ENCODE measurements around the gene ATAD2B.

The ATAD2B gene

GRCh38 chr2:23836505-23836904 is 90.4 kb downstream of the ATAD2B start:
- DNase-seq: no peak

DNA sequence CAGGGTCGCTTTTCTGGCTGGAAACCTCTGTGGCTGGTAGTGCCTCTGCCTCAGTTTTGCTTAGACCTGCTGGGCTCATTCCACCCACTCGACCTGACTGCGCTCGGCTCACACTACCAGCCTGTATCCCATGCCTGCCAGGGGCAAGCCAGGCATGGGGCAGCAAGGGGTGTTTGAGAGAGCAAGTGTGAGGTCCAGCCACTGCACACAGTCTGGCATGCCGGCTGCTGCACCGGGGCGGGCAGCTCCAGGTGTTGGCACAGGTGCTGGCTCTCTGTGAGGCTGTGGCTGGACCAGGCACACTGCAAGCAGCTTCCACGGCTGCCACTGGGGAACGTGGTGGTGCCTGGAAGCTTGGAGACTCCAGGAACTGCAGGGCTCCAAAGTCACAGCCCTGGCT is 90.9 kb downstream of the ATAD2B start:
- DNase-seq: no peak

DNA sequence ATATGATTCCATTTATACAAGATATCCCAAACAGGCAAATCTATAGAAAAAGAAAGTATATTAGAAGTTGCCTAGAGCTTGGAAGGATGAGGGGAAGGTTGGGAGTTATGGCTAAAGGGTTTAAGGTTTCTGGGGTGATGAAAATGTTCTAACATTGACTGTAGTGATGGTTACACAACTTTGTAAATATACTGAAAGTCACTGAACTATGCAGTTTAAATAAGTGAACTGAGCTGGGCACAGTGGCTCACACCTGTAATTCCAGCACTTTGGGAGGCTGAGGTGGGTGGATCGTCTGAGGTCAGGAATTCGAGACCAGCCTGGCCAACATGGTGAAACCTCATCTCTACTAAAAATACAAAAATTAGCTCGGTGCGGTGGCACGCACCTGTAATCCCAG is 91.5 kb downstream of the ATAD2B start:
- DNase-seq: no peak

DNA sequence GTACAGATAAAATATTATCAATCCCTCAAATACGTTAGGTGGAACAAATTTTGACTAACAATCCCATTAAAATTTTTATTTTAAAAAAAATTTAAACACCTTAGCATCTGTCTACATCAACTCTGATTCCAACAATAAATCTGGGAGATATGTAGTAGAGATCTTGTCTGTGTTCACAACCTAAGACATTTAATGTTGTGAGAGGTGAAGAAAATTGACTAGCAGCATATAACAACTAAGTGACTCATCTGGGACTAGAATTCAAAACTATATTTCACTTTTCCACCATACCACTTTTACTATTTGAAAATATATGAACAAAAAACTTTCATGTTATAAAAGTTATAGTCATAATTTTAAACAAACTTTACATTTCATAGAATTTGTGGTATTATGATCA is 97.9 kb downstream of the ATAD2B start:
- DNase-seq: no peak

DNA sequence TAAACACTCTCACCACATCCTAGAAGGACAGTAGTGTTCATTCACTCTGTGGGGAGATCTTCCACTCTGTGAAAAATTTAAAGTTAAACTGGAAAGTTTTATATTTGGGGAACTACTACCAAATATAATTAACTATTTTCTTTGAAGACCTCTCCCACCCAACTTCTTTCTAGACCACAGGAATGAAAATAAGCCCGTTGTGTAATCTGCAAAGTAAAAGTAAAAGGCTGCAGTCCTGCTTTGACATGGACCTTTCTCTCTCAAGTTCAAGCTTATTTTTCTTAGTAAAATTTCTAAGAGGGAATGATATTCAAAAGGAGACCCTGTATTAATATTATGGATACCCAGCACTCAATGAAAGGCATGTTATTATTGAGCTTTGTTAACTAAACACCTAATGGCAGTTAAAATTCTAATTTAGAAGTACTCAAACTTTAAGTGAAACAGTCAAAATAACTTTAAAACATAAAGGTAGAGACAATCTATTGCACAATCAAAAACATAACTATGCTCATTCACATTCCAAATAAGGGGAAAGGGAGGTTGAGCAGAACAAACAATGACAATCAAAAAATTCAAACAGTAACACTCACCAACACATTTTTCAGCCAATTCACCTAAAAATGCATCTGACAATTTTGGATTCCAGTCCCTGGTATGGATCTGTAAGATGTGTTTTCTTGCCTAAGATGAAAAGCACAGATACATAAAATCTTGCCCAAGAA is 98.5 kb downstream of the ATAD2B start:
- no peak for DNase-seq

DNA sequence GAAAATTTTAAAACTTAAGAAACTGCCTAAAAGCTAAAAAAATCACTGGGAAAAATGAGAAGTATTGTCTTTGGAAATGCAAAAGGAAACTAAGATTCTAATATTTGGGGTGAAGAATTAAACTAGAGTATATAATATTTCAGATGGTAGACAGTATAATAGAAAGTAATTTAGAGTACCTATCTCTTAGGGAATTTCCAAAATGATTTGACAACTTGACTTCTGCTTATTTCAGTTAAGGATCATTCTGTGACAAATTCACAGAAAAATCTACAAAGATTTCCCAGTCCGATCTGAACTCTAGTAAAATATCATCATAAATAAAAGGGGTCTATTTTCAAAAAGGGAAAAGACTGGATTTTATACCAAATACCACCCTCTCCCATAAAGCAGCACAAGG is 99.6 kb downstream of the ATAD2B start:
- DNase-seq: no peak

DNA sequence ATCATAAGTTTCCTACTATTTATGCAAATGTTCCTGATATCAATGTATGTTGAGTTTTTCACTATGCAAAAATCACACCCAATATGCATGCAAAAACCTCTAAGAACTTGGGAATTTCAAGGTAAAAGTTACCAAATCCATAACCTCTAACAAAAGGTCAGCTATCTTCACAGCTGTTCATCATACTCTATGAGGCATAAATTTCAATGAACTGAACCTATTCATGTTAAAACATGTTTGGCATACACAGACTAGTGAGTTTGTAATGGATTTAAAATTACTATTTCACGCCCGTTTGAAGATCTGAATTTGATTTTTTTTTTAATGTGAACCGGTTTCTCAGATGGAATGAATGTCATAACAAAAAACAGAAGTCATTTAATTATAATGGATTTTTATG is 100.2 kb downstream of the ATAD2B start:
- no peak for DNase-seq

DNA sequence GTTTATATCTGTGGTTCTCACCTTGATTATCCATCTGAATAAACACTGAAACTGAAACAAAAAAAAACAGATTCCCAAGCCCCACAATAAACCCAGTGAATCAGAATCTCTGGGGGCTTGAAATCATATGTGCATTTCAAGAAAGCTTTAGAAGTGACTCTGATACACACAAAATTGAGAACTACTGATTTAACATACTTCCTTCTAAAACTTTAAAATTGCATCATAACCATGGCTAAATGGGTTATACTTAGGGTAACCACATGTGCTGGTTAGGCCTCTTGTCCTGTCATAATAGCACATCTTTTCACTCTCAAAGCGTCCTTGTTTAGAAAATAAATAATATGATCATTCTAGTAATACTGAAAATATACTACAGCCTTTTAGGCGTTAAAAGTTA is 100.9 kb downstream of the ATAD2B start:
- DNase-seq: no peak

DNA sequence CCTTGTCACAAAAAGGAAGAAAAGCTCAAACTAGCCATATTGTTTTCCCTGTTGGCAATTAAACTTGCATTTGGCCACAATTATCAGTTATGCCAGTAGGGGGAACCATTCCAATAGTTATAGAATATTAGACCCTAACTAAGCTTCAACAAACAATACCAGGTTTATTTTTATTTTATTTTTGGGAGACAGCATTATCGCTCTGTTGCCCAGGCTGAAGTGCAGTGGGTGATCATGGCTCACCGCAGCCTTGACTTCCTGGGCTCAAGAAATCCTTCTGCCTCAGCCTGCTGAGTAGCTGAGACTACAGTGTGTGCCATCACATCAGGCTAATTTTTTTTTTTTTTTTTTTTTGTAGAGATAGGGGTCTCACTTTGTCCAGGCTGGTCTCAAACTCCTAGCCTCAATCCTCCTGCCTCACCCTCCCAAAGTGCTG is 102.1 kb downstream of the ATAD2B start:
- peak; percentile 2 for DNase-seq

- no peak for DNase-seq
Observed at GRCh38 chr2:23823863-23824262, 103.1 kb downstream of the ATAD2B start.

DNA sequence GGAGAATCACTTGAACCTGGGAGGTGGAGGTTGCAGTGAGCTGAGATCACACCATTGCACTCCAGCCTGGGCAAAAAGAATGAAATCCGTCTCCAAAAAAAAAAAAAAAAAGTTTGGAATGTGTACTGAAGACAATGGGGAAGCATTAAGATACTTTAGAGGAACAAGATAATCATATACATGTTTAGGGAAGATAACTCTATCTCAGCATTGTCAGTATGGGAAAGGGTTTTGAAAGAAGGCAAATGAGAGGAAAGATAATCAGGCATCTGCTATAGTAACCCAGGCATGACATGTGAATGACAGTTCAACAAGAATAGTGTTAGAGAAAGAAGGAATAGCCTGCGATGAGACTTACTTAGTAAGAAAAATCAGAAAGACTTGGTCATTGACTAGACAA is 112.0 kb downstream of the ATAD2B start:
- no peak for DNase-seq

DNA sequence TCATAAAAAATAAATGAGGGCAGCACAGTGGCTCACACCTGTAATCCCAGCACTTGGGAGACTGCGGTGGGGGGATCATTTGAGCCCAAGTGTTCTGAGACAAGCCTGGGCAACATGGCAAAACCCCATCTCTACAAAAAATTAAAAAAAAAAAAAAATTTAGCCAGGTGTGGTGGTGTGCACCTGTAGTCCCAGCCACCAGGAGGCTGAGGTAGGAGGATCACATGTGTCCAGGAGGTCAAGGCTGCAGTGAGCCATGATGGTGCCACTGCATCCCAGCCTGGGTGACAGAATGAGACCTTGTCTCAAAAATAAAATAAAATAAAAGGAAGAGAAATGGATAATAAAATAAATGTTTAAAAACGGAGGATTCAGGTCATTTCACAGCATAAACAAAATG is 113.5 kb downstream of the ATAD2B start:
- DNase-seq: no peak

DNA sequence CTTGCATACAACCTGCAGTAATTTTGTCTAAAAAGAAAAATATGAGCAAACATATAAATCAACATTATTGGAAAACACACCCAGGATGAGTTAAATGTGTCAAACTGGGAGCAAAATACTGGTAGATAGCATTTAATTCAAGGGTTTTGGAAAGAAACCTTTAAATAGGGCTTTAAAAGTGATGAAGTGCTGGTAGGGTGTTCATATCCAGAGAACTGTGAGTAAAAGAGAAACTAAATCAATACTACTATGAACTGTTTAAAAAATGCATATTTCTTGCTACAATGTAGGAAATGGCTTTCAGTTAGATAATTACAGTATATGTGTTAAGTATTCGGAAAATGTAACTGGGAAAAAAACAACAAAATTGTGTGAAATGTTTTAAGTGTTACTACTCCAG is 117.8 kb downstream of the ATAD2B start:
- no peak for DNase-seq

DNA sequence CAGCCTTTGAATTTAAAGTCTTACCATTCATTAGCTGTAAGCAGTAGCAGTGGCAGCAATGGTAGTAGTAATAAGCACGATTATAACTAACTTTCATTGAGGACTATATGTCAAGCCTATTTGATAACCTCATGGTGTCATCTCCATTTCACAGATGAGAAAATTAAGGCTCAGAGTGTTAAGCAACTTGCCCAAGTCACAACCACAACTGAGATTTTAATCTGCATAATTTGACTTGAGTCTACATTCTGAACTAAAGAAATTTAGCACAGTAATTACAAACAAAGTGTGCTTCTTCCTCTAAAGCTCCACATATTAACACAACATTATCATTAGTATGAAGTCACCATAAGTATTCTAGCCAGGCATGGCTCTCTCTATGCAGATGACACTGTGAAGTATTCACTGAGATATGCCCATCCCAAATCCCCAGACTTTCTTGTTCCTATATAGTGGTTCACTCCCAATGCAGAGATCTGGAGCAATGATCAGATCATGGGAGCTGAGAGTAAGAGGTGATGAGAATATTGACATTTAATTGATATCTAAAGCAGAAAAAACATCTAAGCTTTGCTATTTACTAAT is 120.2 kb downstream of the ATAD2B start:
- no peak for DNase-seq

GRCh38 chr2:23806201-23806600 is 120.7 kb downstream of the ATAD2B start:
- no peak for DNase-seq

- DNase-seq: no peak
Observed at GRCh38 chr2:23803965-23804542, 122.9 kb downstream of the ATAD2B start.

DNA sequence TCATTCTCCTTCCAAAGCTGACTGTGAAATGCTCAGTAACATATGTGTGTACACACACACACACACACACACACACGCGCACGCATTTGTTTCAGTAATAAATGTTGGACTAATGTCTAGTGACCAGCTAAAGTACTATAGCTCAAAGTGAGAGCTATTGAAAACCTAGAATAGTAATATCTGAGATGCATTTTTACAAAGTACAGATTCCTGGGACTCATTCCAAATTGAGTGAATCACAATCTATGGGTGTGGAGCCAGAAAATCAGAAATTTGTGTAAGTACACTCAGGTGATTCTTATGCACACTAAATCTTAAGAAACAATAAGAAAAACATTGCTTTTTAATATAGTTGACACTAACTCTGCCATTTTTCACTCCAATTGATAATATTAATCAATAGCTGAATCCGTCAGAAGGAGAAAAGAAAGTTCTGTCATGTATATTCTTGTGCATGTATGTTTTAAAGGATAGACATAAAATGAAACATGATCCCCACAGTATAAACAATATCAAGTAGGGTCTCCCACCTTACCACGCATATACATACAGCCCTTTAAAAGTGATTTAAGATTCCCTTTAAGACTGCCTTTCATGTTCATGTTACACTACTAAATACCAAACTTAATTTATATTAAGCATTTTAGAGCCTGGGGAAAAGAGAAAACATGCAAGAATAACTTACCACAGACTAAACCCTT is 123.5 kb downstream of the ATAD2B start:
- no peak for DNase-seq

GRCh38 chr2:23801396-23801795 is 125.5 kb downstream of the ATAD2B start:
- no peak for DNase-seq

DNA sequence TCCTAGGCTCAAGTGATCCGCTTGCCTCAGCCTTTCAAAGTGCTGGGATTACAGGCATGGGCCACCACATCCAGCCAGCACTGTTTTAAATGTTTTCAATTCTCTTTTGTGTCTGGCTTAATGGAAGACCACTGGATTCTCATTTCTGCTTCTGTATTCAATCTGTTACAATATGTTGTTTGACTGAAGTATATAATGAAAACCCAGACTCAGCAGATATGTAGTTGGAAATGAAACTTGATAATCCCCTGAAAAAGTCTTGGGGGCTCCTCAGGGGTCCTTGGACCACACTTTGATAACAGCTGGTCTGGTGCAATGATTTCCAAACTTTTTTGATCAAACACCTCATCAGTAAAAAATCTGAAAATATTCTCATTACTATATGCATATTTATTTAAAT is 132.7 kb downstream of the ATAD2B start:
- no peak for DNase-seq

DNA sequence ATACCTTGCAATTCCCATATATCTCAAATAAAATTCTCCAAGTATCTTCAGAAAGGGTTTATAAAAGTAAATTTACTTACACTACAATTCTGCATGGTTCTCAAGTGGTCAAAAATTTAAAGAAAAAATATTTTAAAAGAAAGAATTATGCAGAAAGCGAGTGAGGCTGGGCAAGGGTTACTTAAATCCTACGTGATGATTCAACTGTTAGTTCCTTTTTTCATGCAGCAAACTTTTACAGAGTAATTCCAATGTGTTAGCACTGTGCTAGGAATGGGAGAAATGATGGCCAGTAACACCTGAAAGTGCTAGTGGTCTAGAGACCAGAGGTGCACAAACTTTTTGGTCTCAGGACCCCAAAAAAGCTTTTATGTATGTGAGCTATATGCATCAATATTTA is 133.4 kb downstream of the ATAD2B start:
- no peak for DNase-seq

GRCh38 chr2:23791030-23791429 is 135.9 kb downstream of the ATAD2B start:
- DNase-seq: no peak

DNA sequence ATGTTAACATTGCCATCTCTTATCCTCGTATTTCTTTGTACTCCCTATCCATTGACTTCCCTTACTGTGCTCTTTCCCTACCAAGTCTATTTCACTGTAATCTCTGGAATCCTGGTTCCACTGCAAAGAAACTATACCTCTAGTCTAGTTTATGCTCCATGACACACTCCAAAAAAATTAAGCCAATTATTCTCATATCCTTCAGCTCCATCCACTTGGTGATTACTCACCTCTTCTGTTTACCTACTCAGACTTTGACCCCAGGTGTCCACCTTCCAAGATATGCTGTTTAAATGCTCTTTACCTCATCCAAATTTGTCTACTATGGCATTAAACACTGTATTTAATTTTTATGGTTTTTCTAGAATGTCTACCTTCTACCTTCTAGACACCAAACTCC is 137.9 kb downstream of the ATAD2B start:
- no peak for DNase-seq

- DNase-seq: no peak
Observed at GRCh38 chr2:23788100-23788499, 138.8 kb downstream of the ATAD2B start.

DNA sequence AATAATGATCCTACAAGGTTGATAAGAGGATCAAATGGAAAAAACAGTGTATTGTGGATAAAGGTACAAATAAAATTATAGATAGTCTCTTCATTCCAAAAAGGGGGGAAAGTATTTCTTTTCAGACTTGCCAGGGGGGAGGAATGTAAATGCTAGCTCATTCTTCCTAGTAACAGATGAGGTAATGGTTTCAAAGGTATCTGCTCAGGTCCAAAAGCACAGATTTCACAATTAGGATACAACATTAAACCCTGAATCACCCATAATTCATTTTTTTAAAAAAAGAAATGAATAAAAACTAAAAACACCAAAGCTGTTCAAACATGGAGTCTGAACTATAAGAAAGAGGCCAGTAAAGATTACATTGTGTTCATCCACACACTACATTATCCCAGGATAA is 142.0 kb downstream of the ATAD2B start:
- DNase-seq: no peak
